PC-9 (cell line): Measurements from ENCODE around the gene ACTR1B. TPM values are rescaled to one million over a fixed set of nuclear protein-coding genes. Genes with fewer than 3 reads are reported as not detected.

ENCODE experiments used
- BruUV-seq: library from RNA; stranded (reverse); fragments of 400-500 nt; replicated peaks from 2 replicates; lab custom pipeline; 2021; lab: Mats Ljungman, UMichigan
- CTCF ChIA-PET: fragments of 300-600 bp; sonication (Branson Sonifier 250); formaldehyde crosslinking; loops from one replicate; lab custom pipeline; 2022; ENCODE audit warnings: antibody characterized with exemption; lab: Charles Lee
- POLR2A ChIA-PET: fragments of 300-600 bp; sonication (Branson Sonifier 250); formaldehyde crosslinking; loops from one replicate; lab custom pipeline; 2022; ENCODE audit warnings: antibody characterized with exemption; ENCODE audit not compliant: unreplicated experiment; lab: Charles Lee
- DNase-seq, 2 experiments: peaks; one replicate each; pipeline versions ENCODE4 v3.0.0 to v3.0.0-alpha.2; 2015 to 2022; ENCODE audit warnings: mixed read lengths in 1 of 2
- H2AFZ ChIP-seq: fragments of 200-600 bp; sonication (generic); 2 replicates; pipeline ENCODE4 v1.8.1; 2017; ENCODE audit warnings: antibody characterized with exemption
- H3F3A ChIP-seq: fragments of 200-600 bp; sonication (generic); 2 replicates; pipeline ENCODE4 v1.8.1; 2017; ENCODE audit warnings: antibody characterized with exemption, mild to moderate bottlenecking, low read depth; ENCODE audit not compliant: insufficient read depth
- H3K27ac ChIP-seq: fragments of 200-600 bp; sonication (generic); 2 replicates; pipeline ENCODE4 v1.6.1; 2016; ENCODE audit warnings: mixed run types
- H3K27me3 ChIP-seq: fragments of 200-600 bp; sonication (generic); 2 replicates; pipeline ENCODE4 v1.6.1; 2016; ENCODE audit warnings: low read depth, mixed run types; ENCODE audit not compliant: insufficient read depth
- H3K36me3 ChIP-seq: fragments of 200-600 bp; sonication (generic); 2 replicates; pipeline ENCODE4 v1.6.1; 2016; ENCODE audit warnings: low read depth, mixed run types
- H3K4me1 ChIP-seq: fragments of 200-600 bp; sonication (generic); replicated peaks from 2 replicates; pipeline ENCODE4 v1.6.1; 2016; ENCODE audit warnings: mixed run types; ENCODE audit not compliant: insufficient read depth
- H3K4me2 ChIP-seq: fragments of 200-600 bp; sonication (generic); 2 replicates; pipeline ENCODE4 v1.6.1; 2017; ENCODE audit warnings: mixed run types
- H3K4me3 ChIP-seq: fragments of 200-600 bp; sonication (generic); 2 replicates; pipeline ENCODE4 v1.6.1; 2016; ENCODE audit warnings: mixed run types
- H3K79me2 ChIP-seq: fragments of 200-600 bp; sonication (generic); 2 replicates; pipeline ENCODE4 v1.6.1; 2017; ENCODE audit warnings: low read depth, mixed run types
- H3K9me2 ChIP-seq: fragments of 200-600 bp; sonication (generic); 2 replicates; pipeline ENCODE4 v1.8.1; 2017; ENCODE audit warnings: mild to moderate bottlenecking; ENCODE audit not compliant: insufficient read depth
- H3K9me3 ChIP-seq: fragments of 200-600 bp; sonication (generic); 2 replicates; pipeline ENCODE4 v1.8.1; 2016; ENCODE audit warnings: low read depth; ENCODE audit not compliant: insufficient read depth
- H4K20me1 ChIP-seq: fragments of 200-600 bp; sonication (generic); 2 replicates; pipeline ENCODE4 v1.8.1; 2017; ENCODE audit not compliant: insufficient read depth
- EZH2 ChIP-seq: fragments of 200-600 bp; sonication (generic); IDR thresholded peaks from 2 replicates; pipeline ENCODE4 v1.8.0; 2017; ENCODE audit warnings: antibody characterized with exemption, low read depth
- intact Hi-C: fragments of 100-400 bp; cut with micrococcal nuclease; formaldehyde crosslinking; loops from one replicate; pipeline ENCODE4 v1.10.0; 2022; ENCODE audit not compliant: unreplicated experiment
- total RNA-seq: library from RNA; stranded (reverse); gene quantifications from 2 replicates; pipeline ENCODE4 v1.2.3, GENCODE V29; 2021
- TF ChIP-seq, protein P1 (sequence below): fragments of 200-600 bp; sonication (generic); conservative IDR thresholded peaks from 2 replicates; pipeline ENCODE4 v1.6.1; 2017; ENCODE audit warnings: mixed run types, antibody characterized with exemption, mild to moderate bottlenecking, moderate library complexity

Gene ACTR1B
- total RNA-seq, 1 experiment from 2014 or later, result 49.9 TPM

DNA sequence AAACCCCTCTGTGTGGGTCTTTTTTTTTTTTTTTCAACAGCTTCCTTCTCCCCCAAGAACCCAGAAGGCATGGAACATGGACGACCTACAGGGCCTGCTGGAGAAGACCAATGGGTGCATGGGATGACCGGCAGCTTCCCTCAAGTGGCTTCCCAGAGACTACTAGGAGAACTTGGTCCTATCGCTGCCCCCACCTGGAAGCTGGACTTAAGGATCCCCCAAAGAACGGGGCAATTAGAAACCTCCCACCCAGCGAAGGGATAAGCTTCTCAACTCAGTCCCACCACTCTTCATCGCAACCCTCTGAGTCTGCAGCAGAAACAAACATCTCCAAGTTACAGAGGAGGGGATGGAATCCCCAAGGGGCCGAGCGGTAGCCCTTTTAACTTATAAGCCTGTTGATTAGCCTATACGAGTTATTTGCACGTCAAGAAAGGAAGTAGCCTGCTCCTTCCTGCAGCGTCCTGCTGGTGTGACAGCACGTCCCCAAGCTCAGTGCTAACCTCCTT lies 1.4 kb downstream of the ACTR1B start:
- CTCF ChIA-PET, result interaction anchor here (0.6 to 3.2 kb wide), 3 partner anchors 13 to 33 kb away, joined by 3 to 13 read pairs (median 5); partner anchors contain the start of gene COX5B

DNA sequence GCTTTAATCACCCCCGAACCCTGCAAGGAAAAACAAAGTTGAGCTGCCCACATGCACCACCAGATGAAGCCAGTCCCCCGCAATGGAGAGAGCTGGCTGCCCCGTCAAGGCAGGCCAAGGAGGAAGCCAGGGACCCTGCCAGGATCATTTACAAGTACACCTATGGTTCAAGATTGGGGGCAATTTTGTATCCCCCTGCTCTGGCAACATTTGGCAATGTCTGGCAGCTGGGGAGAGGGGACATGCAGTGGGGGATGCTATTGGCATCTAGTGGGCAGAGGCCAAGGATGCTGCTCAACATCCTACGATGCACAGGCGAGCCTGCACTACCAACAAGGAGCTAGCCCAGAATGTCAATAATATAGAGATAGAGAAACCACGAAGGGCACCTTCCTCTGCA lies 1.9 kb downstream of the ACTR1B start:
- peaks cover 20% of the 10 kb centered on the region for H3K4me1 ChIP-seq
- H3K4me2 ChIP-seq, result peak overlapping the region; percentile 78
- no peaks in the 10 kb centered on the region for H3K27me3 ChIP-seq
- peak in 1 of 2 experiments; percentile 5 for DNase-seq
- H4K20me1 ChIP-seq, result peaks cover 19% of the 10 kb centered on the region
- peaks cover 29% of the 10 kb centered on the region for H3F3A ChIP-seq
- ChIA-PET CTCF (interaction anchor here (0.6 to 3.2 kb wide), 3 partner anchors 12 to 33 kb away, joined by 3 to 13 read pairs (median 5); partner anchors contain the start of gene COX5B), POLR2A (interaction anchor here (0.8 kb wide), 1 partner anchor 13 kb away, joined by 9 read pairs; no protein-coding TSS in a partner anchor)
- peak overlapping the region; percentile 75; the same call in 1 of the 2 replicates for H3K4me3 ChIP-seq
- H2AFZ ChIP-seq, result no peak overlapping the region
- TF ChIP-seq, protein P1, sequence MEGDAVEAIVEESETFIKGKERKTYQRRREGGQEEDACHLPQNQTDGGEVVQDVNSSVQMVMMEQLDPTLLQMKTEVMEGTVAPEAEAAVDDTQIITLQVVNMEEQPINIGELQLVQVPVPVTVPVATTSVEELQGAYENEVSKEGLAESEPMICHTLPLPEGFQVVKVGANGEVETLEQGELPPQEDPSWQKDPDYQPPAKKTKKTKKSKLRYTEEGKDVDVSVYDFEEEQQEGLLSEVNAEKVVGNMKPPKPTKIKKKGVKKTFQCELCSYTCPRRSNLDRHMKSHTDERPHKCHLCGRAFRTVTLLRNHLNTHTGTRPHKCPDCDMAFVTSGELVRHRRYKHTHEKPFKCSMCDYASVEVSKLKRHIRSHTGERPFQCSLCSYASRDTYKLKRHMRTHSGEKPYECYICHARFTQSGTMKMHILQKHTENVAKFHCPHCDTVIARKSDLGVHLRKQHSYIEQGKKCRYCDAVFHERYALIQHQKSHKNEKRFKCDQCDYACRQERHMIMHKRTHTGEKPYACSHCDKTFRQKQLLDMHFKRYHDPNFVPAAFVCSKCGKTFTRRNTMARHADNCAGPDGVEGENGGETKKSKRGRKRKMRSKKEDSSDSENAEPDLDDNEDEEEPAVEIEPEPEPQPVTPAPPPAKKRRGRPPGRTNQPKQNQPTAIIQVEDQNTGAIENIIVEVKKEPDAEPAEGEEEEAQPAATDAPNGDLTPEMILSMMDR, result no peak
- no peak for TF ChIP-seq EZH2
- BruUV-seq, result no TSS peak
- intact Hi-C loops, result no loop called here
- no peaks in the 10 kb centered on the region for H3K9me3 ChIP-seq
- peaks cover 29% of the 10 kb centered on the region for H3K79me2 ChIP-seq
- H3K9me2 ChIP-seq, result no peaks in the 10 kb centered on the region
- peaks cover 5% of the 10 kb centered on the region; the same call in 1 of the 2 replicates for H3K36me3 ChIP-seq
- peak overlapping the region; percentile 77; the same call in 1 of the 2 replicates for H3K27ac ChIP-seq

More for the DNA sequence above, 1.4 kb downstream of the ACTR1B start:
- no TSS peak for BruUV-seq
- H3K79me2 ChIP-seq, result peaks cover 29% of the 10 kb centered on the region
- H3K4me3 ChIP-seq, result peak overlapping the region; percentile 75
- peak overlapping the region; percentile 72; the same call in 1 of the 2 replicates for H2AFZ ChIP-seq
- no peaks in the 10 kb centered on the region for H3K9me3 ChIP-seq
- H3K27me3 ChIP-seq, result no peaks in the 10 kb centered on the region
- peak overlapping the region; percentile 77 for H3K27ac ChIP-seq
- H3K36me3 ChIP-seq, result peaks cover 3% of the 10 kb centered on the region; the same call in 1 of the 2 replicates
- H4K20me1 ChIP-seq, result peaks cover 19% of the 10 kb centered on the region
- peaks cover 20% of the 10 kb centered on the region for H3K4me1 ChIP-seq
- DNase-seq, result peak in 1 of 2 experiments; percentile 31
- peaks cover 29% of the 10 kb centered on the region for H3F3A ChIP-seq
- intact Hi-C loops, result no loop called here
- no peaks in the 10 kb centered on the region for H3K9me2 ChIP-seq
- POLR2A ChIA-PET, result interaction anchor here (0.5 to 2.6 kb wide), 4 partner anchors 13 to 115 kb away, joined by 3 to 67 read pairs (median 6); partner anchors contain the start of gene COX5B
- peak overlapping the region; percentile 78 for H3K4me2 ChIP-seq
- no peak for TF ChIP-seq EZH2
- TF ChIP-seq, protein P1, result no peak

DNA sequence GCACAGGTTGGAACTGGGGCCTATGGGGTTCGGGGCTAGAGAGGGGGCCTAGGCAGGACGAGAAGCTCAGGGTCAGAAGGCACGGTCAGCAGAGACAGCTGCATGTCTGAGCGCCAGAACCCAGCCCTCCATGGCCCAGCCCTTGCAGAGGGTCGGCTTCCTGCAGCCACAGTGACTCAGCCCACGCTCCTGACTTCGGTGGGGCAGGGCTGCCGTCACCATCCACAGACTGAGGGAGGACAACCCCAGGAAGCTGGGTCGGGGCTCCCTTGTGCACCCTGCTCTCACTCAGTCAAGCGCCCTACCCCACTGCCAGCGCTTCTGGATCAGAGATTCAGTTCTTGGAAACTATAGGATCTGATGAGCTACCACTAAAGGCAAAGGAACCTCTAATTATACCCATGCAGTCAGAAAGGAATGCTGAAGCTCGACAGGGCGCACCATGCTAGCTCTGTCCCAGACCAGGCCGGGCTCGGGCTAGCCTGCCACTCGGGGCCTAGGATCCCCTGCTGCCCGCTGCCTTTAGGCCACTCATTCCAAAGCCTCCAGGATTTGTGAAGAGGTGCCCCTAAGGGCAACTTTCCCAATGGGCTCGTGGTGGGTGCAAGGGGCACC lies 3.0 kb downstream of the ACTR1B start:
- Histone ChIP-seq H3K79me2 (peaks cover 29% of the 10 kb centered on the region), H3K9me2 (no peaks in the 10 kb centered on the region), H3K36me3 (peaks cover 5% of the 10 kb centered on the region; the same call in 1 of the 2 replicates), H3K4me2 (no peak overlapping the region), H3F3A (peaks cover 29% of the 10 kb centered on the region), H4K20me1 (peaks cover 19% of the 10 kb centered on the region), H2AFZ (no peak overlapping the region), H3K27ac (no peak overlapping the region), H3K4me1 (peaks cover 20% of the 10 kb centered on the region), H3K9me3 (no peaks in the 10 kb centered on the region), H3K4me3 (no peak overlapping the region), H3K27me3 (no peaks in the 10 kb centered on the region)
- peak in 1 of 2 experiments; percentile 30 for DNase-seq
- intact Hi-C loops, result no loop called here
- BruUV-seq, result no TSS peak
- ChIA-PET POLR2A (no interaction called here), CTCF (no interaction called here)
- TF ChIP-seq, protein P1, result no peak
- TF ChIP-seq EZH2, result no peak
